K562 (cell line): ENCODE results near the gene LLPH. TPM values are rescaled to one million over a fixed set of nuclear protein-coding genes. Genes with fewer than 3 reads are reported as not detected.

Source experiments
- ATAC-seq: fragments of 200-7000 bp; cut with Tn5 transposase; 3 replicates; pipeline ENCODE4 v1.9.1; 2020; ENCODE audit warnings: moderate library complexity
- BruUV-seq: library from RNA; stranded (reverse); fragments of 400-500 nt; replicated peaks from 2 replicates; lab custom pipeline; 2021; lab: Mats Ljungman, UMichigan
- CTCF ChIA-PET: fragments of 300-600 bp; formaldehyde crosslinking; extraction: SDS; loops from one replicate; lab custom pipeline; 2021; ENCODE audit warnings: low intra/inter-chr PET ratio; lab: Yijun Ruan, JAX
- POLR2A ChIA-PET: fragments of 300-600, 350-650 bp; sonication (Branson Sonifier 250); formaldehyde crosslinking; extraction: SDS; loops from one replicate; lab custom pipeline; 2021; ENCODE audit warnings: antibody characterized with exemption, inconsistent platforms; lab: Yijun Ruan, JAX
- DNase-seq, 4 experiments: peaks; one replicate each; pipeline versions ENCODE4 v3.0.0 to v3.0.0-alpha.2; 2011 to 2018; ENCODE audit warnings: low spot score in 3 of 4, mixed read lengths in 3 of 4; ENCODE audit errors: extremely low read depth in 1 of 4
- FAIRE-seq: peaks from 2 replicates; lab custom pipeline; 2011; peaks lifted over from hg19 to GRCh38; lab: Jason Lieb, UNC
- H2AFZ ChIP-seq: 2 replicates; pipeline ENCODE4 v1.6.0; 2011; ENCODE audit warnings: low read depth, low read length, control low read depth, inconsistent platforms
- H3K27ac ChIP-seq: fragments of 200-600 bp; 3 replicates; pipeline ENCODE4 v1.8.0; 2011; ENCODE audit warnings: low read depth, mild to moderate bottlenecking, control low read depth, inconsistent platforms, low read length, moderate library complexity, mixed read lengths; ENCODE audit errors: extremely low read depth
- H3K27me3 ChIP-seq, 2 experiments: fragments of 300-600 bp in 1 of 2; 2 replicates in 1 of 2; 3 replicates in 1 of 2; pipeline versions ENCODE4 v1.6.0 to v1.8.0; 2011; ENCODE audit warnings: inconsistent platforms in 2 of 2, low read length in 2 of 2, mild to moderate bottlenecking in 1 of 2, mixed read lengths in 1 of 2, moderate library complexity in 1 of 2; ENCODE audit not compliant: control insufficient read depth in 2 of 2, insufficient read depth in 2 of 2
- H3K36me3 ChIP-seq: fragments of 300-600 bp; 3 replicates; pipeline ENCODE4 v1.8.0; 2011; ENCODE audit warnings: mild to moderate bottlenecking, low read length, inconsistent platforms; ENCODE audit not compliant: control insufficient read depth, insufficient read depth
- H3K4me1 ChIP-seq, 2 experiments: fragments of 200-600 bp in 1 of 2; replicated peaks in 1 of 2; 2 replicates in 1 of 2; 3 replicates in 1 of 2; pipeline versions ENCODE4 v1.5.1 to v1.8.0; 2011; ENCODE audit warnings: inconsistent platforms in 2 of 2, low read length in 2 of 2, mild to moderate bottlenecking in 1 of 2, mixed read lengths in 1 of 2, moderate library complexity in 1 of 2; ENCODE audit not compliant: control insufficient read depth in 2 of 2, insufficient read depth in 2 of 2
- H3K4me2 ChIP-seq: 2 replicates; pipeline ENCODE4 v1.6.1; 2011; ENCODE audit warnings: low read length, control low read depth, inconsistent platforms, mixed read lengths; ENCODE audit not compliant: insufficient read depth
- H3K4me3 ChIP-seq: fragments of 200-600 bp; sonication (generic), shearing (Covaris generic); 2 replicates; pipeline ENCODE4 v1.5.1; 2016; ENCODE audit warnings: control low read depth, inconsistent platforms
- H3K79me2 ChIP-seq: fragments of 200-600 bp; 3 replicates; pipeline ENCODE4 v1.8.0; 2011; ENCODE audit warnings: low read length, inconsistent platforms; ENCODE audit not compliant: control insufficient read depth, insufficient read depth
- H3K9ac ChIP-seq, 2 experiments: 2 replicates each; pipeline versions ENCODE4 v1.6.0 to v1.6.1; 2011; ENCODE audit warnings: low read depth in 2 of 2, low read length in 2 of 2, control low read depth in 1 of 2, inconsistent platforms in 1 of 2, mild to moderate bottlenecking in 1 of 2, mixed read lengths in 1 of 2; ENCODE audit not compliant: insufficient read depth in 1 of 2
- H3K9me1 ChIP-seq: one replicate; pipeline ENCODE4 v1.6.0; 2011; ENCODE audit warnings: inconsistent platforms, mild to moderate bottlenecking, low read length, moderate library complexity; ENCODE audit not compliant: control insufficient read depth, insufficient read depth
- H3K9me3 ChIP-seq: replicated peaks from 2 replicates; pipeline ENCODE4 v1.5.1; 2011; ENCODE audit warnings: low read depth, low read length, inconsistent platforms; ENCODE audit not compliant: control insufficient read depth, insufficient read depth
- H4K20me1 ChIP-seq: replicated peaks from 2 replicates; pipeline ENCODE4 v1.6.1; 2011; ENCODE audit warnings: low read length, inconsistent platforms, mixed read lengths; ENCODE audit not compliant: control insufficient read depth, insufficient read depth
- ARHGAP35 ChIP-seq: fragments of 450-650 bp; IDR thresholded peaks from 2 replicates; pipeline ENCODE4 v1.6.1; 2018; ENCODE audit not compliant: partially characterized antibody
- ATF4 ChIP-seq: fragments of 450-650 bp; formaldehyde crosslinking; IDR thresholded peaks from 2 replicates; pipeline ENCODE4 v1.4.0; 2022; ENCODE audit warnings: mild to moderate bottlenecking, moderate library complexity
- BRF1 ChIP-seq: IDR thresholded peaks from 3 replicates; pipeline ENCODE4 v1.6.1; 2011; ENCODE audit warnings: borderline replicate concordance, mild to moderate bottlenecking; ENCODE audit not compliant: insufficient read length; ENCODE audit errors: extremely low read depth
- LCOR ChIP-seq: sonication (generic); formaldehyde crosslinking; IDR thresholded peaks from 2 replicates; pipeline ENCODE4 v1.8.0; 2022; ENCODE audit warnings: mild to moderate bottlenecking, missing genetic modification reagents
- NR4A1 ChIP-seq, 2 experiments: fragments of 250-450 bp in 1 of 2; fragments of 450-650 bp in 1 of 2; sonication (Bioruptor Pico) in 1 of 2; IDR thresholded peaks; 2 replicates each; pipeline versions ENCODE4 v1.4.0 to v1.6.1; 2016 to 2020; ENCODE audit warnings: mild to moderate bottlenecking in 2 of 2, missing compliant biosample characterization in 1 of 2, missing genetic modification characterization in 1 of 2, moderate library complexity in 1 of 2
- PATZ1 ChIP-seq: fragments of 250-450 bp; sonication (Bioruptor Pico); IDR thresholded peaks from 2 replicates; pipeline ENCODE4 v1.5.0; 2020; ENCODE audit warnings: mild to moderate bottlenecking, borderline replicate concordance
- SIRT6 ChIP-seq: IDR thresholded peaks from one replicate; pipeline ENCODE4 v1.6.1; 2012; ENCODE audit warnings: low read depth, mild to moderate bottlenecking, control low read depth, inconsistent platforms, low read length, moderate library complexity
- SUPT5H ChIP-seq: fragments of 450-650 bp; IDR thresholded peaks from 2 replicates; pipeline ENCODE4 v1.6.1; 2016
- TEAD1 ChIP-seq, 2 experiments: fragments of 450-650 bp in 1 of 2; sonication (generic) in 1 of 2; formaldehyde crosslinking; IDR thresholded peaks; 2 replicates each; pipeline versions ENCODE4 v1.4.0 to v1.8.0; 2020 to 2022; ENCODE audit warnings: mild to moderate bottlenecking in 2 of 2, missing genetic modification reagents in 1 of 2
- ZKSCAN8 ChIP-seq: fragments of 200-800 bp; sonication (Bioruptor generic); IDR thresholded peaks from 2 replicates; pipeline ENCODE4 v1.6.1; 2016; ENCODE audit warnings: missing genetic modification characterization, missing compliant biosample characterization
- ZNF134 ChIP-seq: fragments of 250-450 bp; sonication (Bioruptor Pico); conservative IDR thresholded peaks from 2 replicates; pipeline ENCODE4 v1.4.0; 2020
- ZNF609 ChIP-seq: sonication (generic); formaldehyde crosslinking; IDR thresholded peaks from 2 replicates; pipeline ENCODE4 v1.8.1; 2023; ENCODE audit warnings: missing genetic modification reagents, mild to moderate bottlenecking, borderline replicate concordance
- ZNF696 ChIP-seq: fragments of 250-450 bp; sonication (Bioruptor Pico); conservative IDR thresholded peaks from 2 replicates; pipeline ENCODE4 v1.4.0; 2020; ENCODE audit warnings: mild to moderate bottlenecking, moderate library complexity
- WGBS: fragments of 100-300 bp; shearing (Covaris generic); methylation state at CpG from one replicate; pipeline ENCODE4 v1.1.6; 2016; ENCODE audit warnings: low coverage, mixed read lengths; ENCODE audit not compliant: insufficient coverage; ENCODE audit errors: missing lambda C conversion rate; 5-methylcytosine and 5-hydroxymethylcytosine counted together
- in situ Hi-C: fragments of 300-500 bp; cut with MboI; formaldehyde crosslinking; loops from 4 replicates; pipeline ENCODE4 v1.15.0; 2018; ENCODE audit warnings: inconsistent platforms, mixed read lengths
- intact Hi-C: fragments of 100-400 bp; cut with micrococcal nuclease; formaldehyde crosslinking; loops from 2 replicates; pipeline ENCODE4 v1.14.2; 2022
- polyA plus RNA-seq, 8 experiments: library from polyadenylated mRNA; depleted of rRNA in 4 of 8; stranded (reverse) in 5 of 8; unstranded in 3 of 8; fragments of >200 nt; fragmentation: Nextera tagmentation in 2 of 8; fragmentation: Illumina TruSeq in 1 of 8; extraction: Ambion mirVana in 2 of 8; extraction: Trizol in 1 of 8; gene quantifications; 2 replicates each; pipeline versions ENCODE4 v1.2.1 to v1.2.3, GENCODE V29; 2011 to 2014; ENCODE audit warnings: inconsistent platforms in 1 of 8, missing spikeins in 1 of 8
- total RNA-seq, 7 experiments: library from RNA; depleted of rRNA in 6 of 7; stranded (reverse); fragments of >200 nt in 6 of 7; fragmentation: Illumina TruSeq in 2 of 7; extraction: Trizol in 2 of 7; gene quantifications; 2 replicates each; pipeline versions ENCODE4 v1.2.1 to v1.2.3, GENCODE V29; 2011 to 2021; ENCODE audit warnings: low replicate concordance in 1 of 7

Gene LLPH
- total and polyA plus RNA-seq, 9 of the 15 experiments (the other 6 are each of a cell fraction or from before 2014, with no cell fraction given): 19.1 to 87.3 (median 59.6) TPM

GRCh38 chr12:66166561-66166960 lies 36.0 kb upstream of the LLPH start:
- Histone ChIP-seq H3K9me3 (no peaks in the 10 kb centered on the region), H3K27me3 (no peaks in the 10 kb centered on the region), H4K20me1 (no peaks in the 10 kb centered on the region; the same call in 1 of the 2 replicates), H3K4me3 (no peak overlapping the region), H3K27ac (no peak overlapping the region), H3K4me2 (no peak overlapping the region), H3K36me3 (peaks cover 11% of the 10 kb centered on the region), H3K9ac (no peak overlapping the region), H3K79me2 (peaks cover 74% of the 10 kb centered on the region), H2AFZ (no peak overlapping the region), H3K9me1 (no peaks in the 10 kb centered on the region), H3K4me1 (peaks cover 5 to 8% of the 10 kb centered on the region in 2 experiments; a peak in 4 of 5 replicates)
- DNase-seq (no peak), ATAC-seq (no peak), FAIRE-seq (no peak)
- no TSS peak for BruUV-seq
- CTCF ChIA-PET: no interaction called here
- intact Hi-C loops (no loop called here), in situ Hi-C loops (no loop called here)
- WGBS: 92% methylated on average over 2 of the region's 2 CpGs
- TF ChIP-seq ARHGAP35: no peak
- no peak for TF ChIP-seq ZNF696 (CRISPR knock-in tag)
- TF ChIP-seq TEAD1 (CRISPR knock-in tag; IDR thresholded peaks at IDR 0.05): no peak
- TF ChIP-seq NR4A1 (CRISPR knock-in tag; IDR thresholded peaks at IDR 0.05): no peak
- TF ChIP-seq NR4A1 (tag; IDR thresholded peaks at IDR 0.05): no peak
- TF ChIP-seq SUPT5H: no peak
- TF ChIP-seq PATZ1 (CRISPR knock-in tag): no peak
- TF ChIP-seq BRF1: no peak
- no peak for TF ChIP-seq ZKSCAN8 (CRISPR knock-in tag)
- no peak for TF ChIP-seq ZNF134
- no peak for TF ChIP-seq SIRT6
- TF ChIP-seq ATF4 (CRISPR knock-in tag): no peak
- TF ChIP-seq ZNF609 (CRISPR knock-in tag): no peak
- no peak for TF ChIP-seq LCOR
- POLR2A ChIA-PET: interaction anchor here (0.7 kb wide), 1 partner anchor 1009 kb away, joined by 3 read pairs; no protein-coding TSS in a partner anchor
